SHP77 treated with DMSO at 0.1 percent for 48 hours (cell line): ENCODE data around the gene RAD21L1.
"Not testable (repeated sequence)": the region's sequence is repeated elsewhere in the genome, so short reads cannot be mapped to it uniquely, and the experiment has no call there.

ENCODE experiments used
- DNase-seq: peaks from one replicate; lab custom pipeline; 2025; lab: John Stamatoyannopoulos, UW

The RAD21L1 gene

GRCh38 chr20:1199964-1200363, 25.9 kb upstream of the RAD21L1 start:
- DNase-seq, result no peak

GRCh38 chr20:1202762-1203504, 22.9 kb upstream of the RAD21L1 start, which contains the start of gene C20orf202:
TSS of gene C20orf202 (plus strand) at chr20:1203454. CDS start at chr20:1203586, 132 bp downstream.
- no peak for DNase-seq

GRCh38 chr20:1203630-1204029, 22.2 kb upstream of the RAD21L1 start:
- no peak for DNase-seq

- no peak for DNase-seq
These were observed 21.7 kb upstream of the RAD21L1 start for GRCh38 chr20:1204113-1204512.

- DNase-seq, result no peak
These were observed 21.3 kb upstream of the RAD21L1 start for GRCh38 chr20:1204576-1204975.

- no peak for DNase-seq
These were observed 20.0 kb upstream of the RAD21L1 start for GRCh38 chr20:1205802-1206201.

GRCh38 chr20:1206366-1207148, 19.3 kb upstream of the RAD21L1 start:
- DNase-seq, result no peak

GRCh38 chr20:1207293-1207878, 18.5 kb upstream of the RAD21L1 start:
- DNase-seq, result no peak

- no peak for DNase-seq
These were observed 16.1 kb upstream of the RAD21L1 start for GRCh38 chr20:1209447-1210387.

- DNase-seq, result no peak
These were observed 15.3 kb upstream of the RAD21L1 start for GRCh38 chr20:1210501-1210900.

- no peak for DNase-seq
These were observed 13.8 kb upstream of the RAD21L1 start for GRCh38 chr20:1212023-1212422.

- DNase-seq, result peak; percentile 49
These were observed 13.0 kb upstream of the RAD21L1 start for GRCh38 chr20:1212607-1213396.

- DNase-seq, result no peak
These were observed 11.0 kb upstream of the RAD21L1 start for GRCh38 chr20:1214838-1215261.

- DNase-seq, result no peak
These were observed 10.3 kb upstream of the RAD21L1 start for GRCh38 chr20:1215386-1216170.

- DNase-seq, result not testable (repeated sequence)
These were observed 9.1 kb upstream of the RAD21L1 start for GRCh38 chr20:1216527-1217427.

- DNase-seq, result not testable (repeated sequence)
These were observed 3.1 kb upstream of the RAD21L1 start for GRCh38 chr20:1222750-1223149.

GRCh38 chr20:1224205-1224890, 1.5 kb upstream of the RAD21L1 start:
- DNase-seq, result no peak

- DNase-seq, result no peak
These were observed 521 bp upstream of the RAD21L1 start for GRCh38 chr20:1225263-1225782.
